Breast epithelium (tissue), 3 donors: Measurements from ENCODE around the gene PKNOX1.
"Not testable (repeated sequence)": the region's sequence is repeated elsewhere in the genome, so short reads cannot be mapped to it uniquely, and the experiment has no call there.

Experiments used
- CTCF ChIP-seq, 3 donors: fragments of 450-650 bp; IDR thresholded peaks; one replicate each; pipeline ENCODE4 v1.5.1; 2016 to 2017; ENCODE audit warnings: antibody characterized with exemption in 3 of 3, mild to moderate bottlenecking in 3 of 3, moderate library complexity in 3 of 3
- POLR2A ChIP-seq: fragments of 450-650 bp; IDR thresholded peaks from one replicate; pipeline ENCODE4 v1.6.1; 2016; ENCODE audit warnings: antibody characterized with exemption, mild to moderate bottlenecking, moderate library complexity

DNA sequence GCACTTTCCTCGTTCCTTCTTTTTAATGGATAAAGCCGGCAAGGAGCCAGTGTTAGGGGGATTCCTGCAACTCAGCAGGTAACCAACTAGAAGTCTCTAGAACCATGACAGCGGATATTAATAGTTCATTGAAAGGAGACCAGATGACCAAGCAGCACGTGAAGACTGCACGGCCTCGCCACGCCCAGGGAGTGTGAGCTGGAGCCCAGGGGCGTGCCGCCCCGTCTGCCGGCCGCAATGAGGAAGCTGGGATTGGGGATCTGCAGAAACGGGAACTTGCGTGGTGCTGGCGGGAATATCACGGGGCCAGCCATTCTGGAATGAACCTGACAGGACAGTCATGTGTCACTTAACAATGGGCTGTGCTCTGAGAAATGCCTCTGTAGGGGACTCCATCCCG lies 62.5 kb downstream of the PKNOX1 start:
- TF ChIP-seq CTCF (IDR thresholded peaks at IDR 0.05); POLR2A: not testable (repeated sequence)
